A673 (cell line): ENCODE measurements around the gene ZNF670. TPM values are rescaled to one million over a fixed set of nuclear protein-coding genes. Genes with fewer than 3 reads are reported as not detected.

ENCODE experiments used
- total RNA-seq: library from RNA; stranded (reverse); gene quantifications from 2 replicates; pipeline ENCODE4 v1.2.3, GENCODE V29; 2021

The ZNF670 gene
- total RNA-seq, 1 experiment from 2014 or later: 5.9 TPM

Other genes with a start within 250 kb of the ZNF670 start
- gene AHCTF1, start 146.9 kb downstream of the ZNF670 start, total RNA-seq: 64.1 and 65.8 TPM in 2 replicates
- 14.1 and 15.9 TPM in 2 replicates for gene ZNF695, start 70.8 kb downstream of the ZNF670 start, total RNA-seq
- gene ZNF669, start 25.5 kb upstream of the ZNF670 start, total RNA-seq: 10.3 and 13.3 TPM in 2 replicates
- gene ZNF124, start 93.2 kb upstream of the ZNF670 start, total RNA-seq: 34.7 TPM in 2 replicates
- not detected in 2 replicates for gene VN1R5, start 177.3 kb upstream of the ZNF670 start, total RNA-seq